Neutrophil (primary cell): Measurements from ENCODE around the gene LIMS2.

Experiments used
- H3K27ac ChIP-seq: fragments of 200-600 bp; sonication (generic); 2 replicates; pipeline ENCODE4 v1.5.1; 2016; ENCODE audit warnings: mild to moderate bottlenecking, moderate library complexity
- H3K27me3 ChIP-seq: fragments of 200-600 bp; sonication (generic); 2 replicates; pipeline ENCODE4 v1.6.0; 2016; ENCODE audit warnings: mild to moderate bottlenecking
- H3K36me3 ChIP-seq: fragments of 200-600 bp; sonication (generic); 2 replicates; pipeline ENCODE4 v1.5.1; 2017
- H3K4me1 ChIP-seq, 2 experiments: fragments of 200-600 bp in 1 of 2; sonication (generic) in 1 of 2; 1 replicate in 1 of 2; 2 replicates in 1 of 2; pipeline versions ENCODE4 v1.5.1 to v1.6.1; 2013 to 2016; ENCODE audit warnings: low read depth in 1 of 2, low read length in 1 of 2, mild to moderate bottlenecking in 1 of 2, moderate library complexity in 1 of 2; ENCODE audit not compliant: control insufficient read depth in 1 of 2, insufficient read depth in 1 of 2
- H3K4me3 ChIP-seq, 2 experiments: fragments of 200-600 bp in 1 of 2; sonication (generic) in 1 of 2; 1 replicate in 1 of 2; 2 replicates in 1 of 2; pipeline ENCODE4 v1.5.1; 2013 to 2016; ENCODE audit warnings: low read depth in 1 of 2, low read length in 1 of 2, mild to moderate bottlenecking in 1 of 2, moderate library complexity in 1 of 2
- H3K9me3 ChIP-seq: fragments of 200-600 bp; sonication (generic); 2 replicates; pipeline ENCODE4 v1.5.1; 2016
- TF ChIP-seq, protein P1 (sequence below): fragments of 200-600 bp; sonication (generic); IDR thresholded peaks from 2 replicates; pipeline ENCODE4 v1.5.1; 2016; ENCODE audit warnings: antibody characterized with exemption

Gene LIMS2

DNA sequence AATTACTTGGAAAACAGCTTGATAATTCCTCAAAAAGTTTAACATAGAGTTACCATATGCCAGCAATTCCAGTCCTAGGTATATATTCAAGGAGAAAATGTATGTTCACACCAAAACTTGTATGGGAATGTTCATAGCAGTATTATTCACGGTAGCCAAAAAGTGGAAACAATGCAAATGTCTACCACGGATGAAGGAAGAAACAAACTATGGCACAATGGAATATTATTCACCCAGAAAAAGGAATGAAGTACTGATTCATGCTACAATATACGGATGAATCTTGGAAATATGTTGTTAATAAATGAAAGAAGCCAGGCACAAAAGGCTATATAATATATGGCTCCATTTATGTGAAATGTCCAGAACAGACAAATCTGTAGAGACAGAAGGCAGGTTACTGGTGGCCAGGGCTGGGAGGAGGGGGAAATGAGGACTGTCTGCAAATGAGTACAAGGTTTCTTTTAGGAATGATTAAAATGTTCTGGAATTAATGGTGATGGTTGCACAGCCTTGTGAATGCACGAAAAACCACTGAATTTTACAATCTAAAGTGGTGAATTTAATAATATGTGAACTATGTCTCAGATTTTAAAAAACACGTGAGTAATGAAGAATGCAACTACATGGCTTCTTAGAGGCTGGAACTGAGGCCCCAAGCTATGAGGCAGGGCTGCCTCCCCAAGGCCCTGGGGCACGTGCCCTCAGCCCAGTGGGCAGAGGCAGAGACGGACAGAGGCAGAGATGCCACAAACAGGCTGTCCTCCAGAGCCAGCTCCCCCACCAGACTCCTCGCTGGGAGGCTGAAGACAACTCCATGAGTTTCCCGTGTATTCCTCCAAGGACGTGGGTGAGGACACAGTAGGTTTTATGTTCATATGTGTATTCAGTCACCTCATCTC is 5.0 kb downstream of the LIMS2 start:
- Histone ChIP-seq H3K27ac (no peak overlapping the region), H3K36me3 (no peaks in the 10 kb centered on the region), H3K9me3 (no peaks in the 10 kb centered on the region), H3K27me3 (peaks cover 100% of the 10 kb centered on the region), H3K4me3 (no peak overlapping the region), H3K4me1 (peaks cover 0 to 6% of the 10 kb centered on the region in 2 experiments)
- TF ChIP-seq, protein P1, sequence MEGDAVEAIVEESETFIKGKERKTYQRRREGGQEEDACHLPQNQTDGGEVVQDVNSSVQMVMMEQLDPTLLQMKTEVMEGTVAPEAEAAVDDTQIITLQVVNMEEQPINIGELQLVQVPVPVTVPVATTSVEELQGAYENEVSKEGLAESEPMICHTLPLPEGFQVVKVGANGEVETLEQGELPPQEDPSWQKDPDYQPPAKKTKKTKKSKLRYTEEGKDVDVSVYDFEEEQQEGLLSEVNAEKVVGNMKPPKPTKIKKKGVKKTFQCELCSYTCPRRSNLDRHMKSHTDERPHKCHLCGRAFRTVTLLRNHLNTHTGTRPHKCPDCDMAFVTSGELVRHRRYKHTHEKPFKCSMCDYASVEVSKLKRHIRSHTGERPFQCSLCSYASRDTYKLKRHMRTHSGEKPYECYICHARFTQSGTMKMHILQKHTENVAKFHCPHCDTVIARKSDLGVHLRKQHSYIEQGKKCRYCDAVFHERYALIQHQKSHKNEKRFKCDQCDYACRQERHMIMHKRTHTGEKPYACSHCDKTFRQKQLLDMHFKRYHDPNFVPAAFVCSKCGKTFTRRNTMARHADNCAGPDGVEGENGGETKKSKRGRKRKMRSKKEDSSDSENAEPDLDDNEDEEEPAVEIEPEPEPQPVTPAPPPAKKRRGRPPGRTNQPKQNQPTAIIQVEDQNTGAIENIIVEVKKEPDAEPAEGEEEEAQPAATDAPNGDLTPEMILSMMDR, result no peak

GRCh38 chr2:127669056-127669455 is 6.3 kb downstream of the LIMS2 start:
- no peak overlapping the region for H3K4me3 ChIP-seq
- H3K36me3 ChIP-seq, result no peaks in the 10 kb centered on the region
- no peaks in the 10 kb centered on the region for H3K9me3 ChIP-seq
- TF ChIP-seq, protein P1, result no peak
- H3K27ac ChIP-seq, result no peak overlapping the region
- no peaks in the 10 kb centered on the region for H3K4me1 ChIP-seq
- peaks cover 100% of the 10 kb centered on the region for H3K27me3 ChIP-seq

- peaks cover 91% of the 10 kb centered on the region for H3K27me3 ChIP-seq
- no peak overlapping the region for H3K27ac ChIP-seq
- H3K9me3 ChIP-seq, result no peaks in the 10 kb centered on the region
- H3K36me3 ChIP-seq, result no peaks in the 10 kb centered on the region
- no peak overlapping the region for H3K4me3 ChIP-seq
- H3K4me1 ChIP-seq, result no peaks in the 10 kb centered on the region
- TF ChIP-seq, protein P1, result no peak
Observed at GRCh38 chr2:127665267-127665893, 9.9 kb downstream of the LIMS2 start.

DNA sequence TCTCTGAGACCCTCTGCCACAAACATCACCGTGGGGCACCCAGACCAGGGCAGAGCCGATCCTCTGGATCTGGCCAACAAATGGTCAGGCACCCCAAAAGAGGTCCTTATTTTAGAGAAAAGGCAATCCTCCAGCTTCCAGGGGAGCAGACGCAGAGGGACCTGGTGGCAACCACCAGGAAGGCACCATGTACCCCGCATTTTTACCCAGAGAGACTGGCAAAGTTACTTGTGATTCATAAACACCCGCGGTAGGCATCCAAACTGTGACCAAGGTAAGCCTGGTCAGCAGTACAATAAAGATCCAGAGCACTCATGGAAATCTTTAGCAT is 10.5 kb downstream of the LIMS2 start:
- Histone ChIP-seq H3K27me3 (peaks cover 86% of the 10 kb centered on the region), H3K4me3 (no peak overlapping the region), H3K4me1 (no peaks in the 10 kb centered on the region), H3K9me3 (no peaks in the 10 kb centered on the region), H3K27ac (no peak overlapping the region), H3K36me3 (no peaks in the 10 kb centered on the region)
- TF ChIP-seq, protein P1, result no peak

GRCh38 chr2:127664065-127664894 is 11.1 kb downstream of the LIMS2 start:
- no peaks in the 10 kb centered on the region for H3K36me3 ChIP-seq
- no peaks in the 10 kb centered on the region for H3K9me3 ChIP-seq
- TF ChIP-seq, protein P1, result no peak
- H3K27ac ChIP-seq, result no peak overlapping the region
- no peaks in the 10 kb centered on the region for H3K4me1 ChIP-seq
- peaks cover 80% of the 10 kb centered on the region for H3K27me3 ChIP-seq
- no peak overlapping the region for H3K4me3 ChIP-seq
